H1 (cell line): ENCODE measurements around the gene CCDC152. TPM values are rescaled to one million over a fixed set of nuclear protein-coding genes. Genes with fewer than 3 reads are reported as not detected.

Experiments used
- CTCF ChIA-PET: fragments of 300-600 bp; sonication (Branson Sonifier 250); formaldehyde crosslinking; loops from one replicate; lab custom pipeline; 2021; ENCODE audit not compliant: partially characterized antibody; lab: Charles Lee
- POLR2A ChIA-PET: fragments of 300-600 bp; sonication (Branson Sonifier 250); formaldehyde crosslinking; loops from one replicate; lab custom pipeline; 2021; ENCODE audit warnings: inconsistent platforms; ENCODE audit not compliant: partially characterized antibody; lab: Charles Lee
- DNase-seq, 2 experiments: peaks; one replicate each; pipeline versions ENCODE4 v3.0.0 to v3.0.0-alpha.2; 2010 to 2022; ENCODE audit warnings: low spot score in 2 of 2, low read depth in 1 of 2, mixed read lengths in 1 of 2
- FAIRE-seq: peaks from 2 replicates; lab custom pipeline; 2011; peaks lifted over from hg19 to GRCh38; lab: Jason Lieb, UNC
- H2AFZ ChIP-seq: 2 replicates; pipeline ENCODE4 v1.8.1; 2012; ENCODE audit warnings: low read length, inconsistent platforms
- H2AK5ac ChIP-seq: 2 replicates; pipeline ENCODE4 v1.6.1; 2013; ENCODE audit warnings: low read depth, low read length
- H2BK120ac ChIP-seq: replicated peaks from 2 replicates; pipeline ENCODE3; 2013; ENCODE audit warnings: low read depth, low read length, inconsistent platforms
- H2BK12ac ChIP-seq: 2 replicates; pipeline ENCODE4 v1.6.1; 2013; ENCODE audit warnings: low read depth, low read length
- H2BK15ac ChIP-seq: 2 replicates; pipeline ENCODE4 v1.6.1; 2013; ENCODE audit warnings: low read length
- H2BK20ac ChIP-seq: 2 replicates; pipeline ENCODE4 v1.6.1; 2013; ENCODE audit warnings: low read length
- H2BK5ac ChIP-seq: 2 replicates; pipeline ENCODE4 v1.6.1; 2013; ENCODE audit warnings: low read depth, low read length
- H3K14ac ChIP-seq: 2 replicates; pipeline ENCODE4 v1.6.1; 2013; ENCODE audit warnings: inconsistent platforms; ENCODE audit not compliant: insufficient read length
- H3K18ac ChIP-seq: 2 replicates; pipeline ENCODE4 v1.6.1; 2013; ENCODE audit warnings: low read length; ENCODE audit errors: extremely low read depth
- H3K23ac ChIP-seq: 2 replicates; pipeline ENCODE4 v1.6.1; 2013; ENCODE audit warnings: inconsistent platforms; ENCODE audit not compliant: insufficient read length
- H3K23me2 ChIP-seq: 2 replicates; pipeline ENCODE4 v1.6.1; 2013; ENCODE audit warnings: low read depth, low read length
- H3K27ac ChIP-seq: 2 replicates; pipeline ENCODE4 v1.6.1; 2011; ENCODE audit warnings: low read depth, low read length, inconsistent platforms
- H3K27me3 ChIP-seq, 4 experiments: replicated peaks in 1 of 4; 1 replicate in 1 of 4; 2 replicates in 3 of 4; pipeline versions ENCODE4 v1.6.1 to v1.8.1; 2011 to 2013; ENCODE audit warnings: low read length in 3 of 4, mild to moderate bottlenecking in 3 of 4, inconsistent platforms in 2 of 4, mixed read lengths in 2 of 4, moderate library complexity in 1 of 4; ENCODE audit not compliant: control insufficient read depth in 3 of 4, insufficient read depth in 3 of 4; ENCODE audit errors: extremely low read depth in 1 of 4
- H3K36me3 ChIP-seq, 4 experiments: 2 replicates each; pipeline versions ENCODE4 v1.6.1 to v1.8.1; 2011 to 2013; ENCODE audit warnings: mild to moderate bottlenecking in 4 of 4, low read length in 3 of 4, moderate library complexity in 2 of 4, control low read depth in 1 of 4, inconsistent platforms in 1 of 4; ENCODE audit not compliant: insufficient read depth in 4 of 4, control insufficient read depth in 2 of 4
- H3K4ac ChIP-seq: replicated peaks from 2 replicates; pipeline ENCODE3; 2013; ENCODE audit warnings: low read length, low read depth, mixed read lengths, inconsistent platforms; ENCODE audit not compliant: insufficient read length
- H3K4me1 ChIP-seq, 4 experiments: replicated peaks in 1 of 4; 1 replicate in 1 of 4; 2 replicates in 3 of 4; pipeline versions ENCODE4 v1.6.1 to v1.8.1; 2011 to 2013; ENCODE audit warnings: low read length in 3 of 4, inconsistent platforms in 2 of 4, mixed read lengths in 1 of 4; ENCODE audit not compliant: insufficient read depth in 4 of 4, control insufficient read depth in 3 of 4
- H3K4me2 ChIP-seq, 2 experiments: 2 replicates each; pipeline versions ENCODE4 v1.6.1 to v1.8.1; 2011 to 2013; ENCODE audit warnings: low read depth in 2 of 2, low read length in 2 of 2, control low read depth in 1 of 2, inconsistent platforms in 1 of 2, mild to moderate bottlenecking in 1 of 2; ENCODE audit not compliant: insufficient read depth in 1 of 2
- H3K4me3 ChIP-seq, 4 experiments: fragments of 200-600, 300-600 bp in 1 of 4; sonication (generic), shearing (Covaris generic), sonication (Bioruptor Twin) in 1 of 4; 2 replicates each; pipeline versions ENCODE4 v1.5.1 to v1.8.1; 2011 to 2016; ENCODE audit warnings: low read length in 4 of 4, low read depth in 3 of 4, control low read depth in 2 of 4, inconsistent platforms in 2 of 4, mild to moderate bottlenecking in 2 of 4, mixed read lengths in 1 of 4, moderate library complexity in 1 of 4; ENCODE audit not compliant: insufficient read depth in 2 of 4; ENCODE audit errors: extremely low read depth in 1 of 4
- H3K56ac ChIP-seq: replicated peaks from 2 replicates; pipeline ENCODE3; 2013; ENCODE audit warnings: low read depth, mild to moderate bottlenecking, mixed read lengths, low read length, inconsistent platforms; ENCODE audit not compliant: insufficient read length
- H3K79me1 ChIP-seq: 2 replicates; pipeline ENCODE4 v1.6.1; 2013; ENCODE audit warnings: low read depth, low read length, control low read depth
- H3K79me2 ChIP-seq, 2 experiments: 2 replicates each; pipeline versions ENCODE4 v1.6.1 to v1.8.1; 2012 to 2013; ENCODE audit warnings: low read length in 2 of 2, mild to moderate bottlenecking in 2 of 2, inconsistent platforms in 1 of 2; ENCODE audit not compliant: insufficient read depth in 2 of 2, control insufficient read depth in 1 of 2
- H3K9ac ChIP-seq, 4 experiments: replicated peaks in 1 of 4; 1 replicate in 1 of 4; 2 replicates in 3 of 4; pipeline versions ENCODE4 v1.6.1 to v1.8.1; 2011 to 2013; ENCODE audit warnings: low read depth in 3 of 4, low read length in 3 of 4, control low read depth in 2 of 4, mild to moderate bottlenecking in 2 of 4, moderate library complexity in 2 of 4, inconsistent platforms in 1 of 4; ENCODE audit errors: extremely low read depth in 1 of 4
- H3K9me3 ChIP-seq, 2 experiments: 2 replicates each; pipeline versions ENCODE4 v1.6.1 to v1.8.1; 2012 to 2013; ENCODE audit warnings: mild to moderate bottlenecking in 2 of 2, moderate library complexity in 2 of 2, control low read depth in 1 of 2, inconsistent platforms in 1 of 2, low read depth in 1 of 2, low read length in 1 of 2, mixed read lengths in 1 of 2; ENCODE audit not compliant: insufficient read depth in 2 of 2
- H4K20me1 ChIP-seq, 2 experiments: replicated peaks in 1 of 2; 2 replicates each; pipeline versions ENCODE3 to v1.8.1; 2011 to 2013; ENCODE audit warnings: inconsistent platforms in 2 of 2, low read length in 2 of 2, mild to moderate bottlenecking in 1 of 2; ENCODE audit not compliant: insufficient read depth in 2 of 2, control insufficient read depth in 1 of 2
- H4K5ac ChIP-seq: 2 replicates; pipeline ENCODE4 v1.6.1; 2013; ENCODE audit warnings: low read length, low read depth, mixed read lengths, inconsistent platforms; ENCODE audit not compliant: insufficient read length
- H4K8ac ChIP-seq: 2 replicates; pipeline ENCODE4 v1.8.0; 2013; ENCODE audit warnings: mild to moderate bottlenecking, moderate library complexity, low read length, inconsistent platforms; ENCODE audit not compliant: insufficient read depth; ENCODE audit errors: extremely low read depth
- H4K91ac ChIP-seq: replicated peaks from 2 replicates; pipeline ENCODE3; 2013; ENCODE audit warnings: low read length, mixed read lengths, inconsistent platforms; ENCODE audit not compliant: insufficient read length
- ATF2 ChIP-seq: IDR thresholded peaks from 2 replicates; pipeline ENCODE4 v1.6.1; 2012; ENCODE audit warnings: low read length, inconsistent platforms
- WGBS, 2 experiments: shearing (Covaris generic) in 1 of 2; methylation state at CpG; one replicate each; pipeline versions ENCODE4 v1.1.6 to v1.1.7; 2013 to 2015; ENCODE audit warnings: low lambda C conversion rate in 2 of 2, mixed read lengths in 2 of 2, inconsistent platforms in 1 of 2, low coverage in 1 of 2, missing lambda C conversion rate in 1 of 2; ENCODE audit not compliant: insufficient replicate concordance in 2 of 2, insufficient coverage in 1 of 2, insufficient read length in 1 of 2; ENCODE audit errors: extremely low coverage in 1 of 2, missing lambda C conversion rate in 1 of 2; 5-methylcytosine and 5-hydroxymethylcytosine counted together
- polyA plus RNA-seq, 7 experiments: library from polyadenylated mRNA; depleted of rRNA in 3 of 7; stranded (reverse) in 5 of 7; unstranded in 2 of 7; fragments of >200 nt in 5 of 7; fragments of 200-250 nt in 2 of 7; gene quantifications; 1 replicate in 5 of 7; 2 replicates in 1 of 7; 4 replicates in 1 of 7; pipeline versions ENCODE4 v1.2.1 to v1.2.3, GENCODE V29; 2011 to 2013; ENCODE audit warnings: missing spikeins in 2 of 7, mixed read lengths in 2 of 7
- total RNA-seq: library from RNA; stranded (reverse); fragmentation: NEBNext Ultra II Directional; extraction: Animal tissue kit (Norgen Biotek cat#: 25700); gene quantifications from 2 replicates; pipeline ENCODE4 v1.2.1, GENCODE V29; 2021

CCDC152 gene
- total and polyA plus RNA-seq, 2 of the 8 experiments (the other 6 are each of a cell fraction or from before 2014, with no cell fraction given) = 2.6 to 9.5 TPM

DNA sequence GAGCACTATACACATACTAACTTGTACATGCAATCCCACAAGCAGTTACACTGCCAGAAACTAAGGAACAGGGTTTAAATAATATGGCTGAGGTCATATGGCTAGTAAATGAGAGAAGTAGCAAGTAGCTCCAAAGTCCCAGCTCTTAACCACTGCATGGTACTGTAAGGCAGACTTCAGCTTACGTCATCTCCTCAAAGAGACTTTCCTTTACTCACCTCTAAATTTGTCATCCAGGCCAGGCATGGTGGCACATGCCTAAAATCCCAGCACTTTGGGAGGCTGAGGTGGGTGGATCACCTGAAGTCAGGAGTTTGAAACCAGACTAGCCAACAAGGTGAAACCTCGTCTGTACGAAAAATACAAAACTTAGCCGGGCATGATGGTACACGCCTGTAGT lies 75.4 kb downstream of the CCDC152 start:
- Histone ChIP-seq H3K4me1 (no peaks in the 10 kb centered on the region), H3K9me3 (peaks cover 0 to 7% of the 10 kb centered on the region in 2 experiments; a peak in 1 of 4 replicates), H3K9ac (no peak overlapping the region; a peak in 2 of 7 replicates), H3K27me3 (no peaks in the 10 kb centered on the region), H3K79me1 (no peaks in the 10 kb centered on the region), H4K8ac (no peak overlapping the region), H4K91ac (no peak overlapping the region), H2AK5ac (no peak overlapping the region), H3K23ac (no peak overlapping the region), H3K27ac (no peak overlapping the region), H3K14ac (no peak overlapping the region), H2BK5ac (no peak overlapping the region), H3K4me2 (no peak overlapping the region), H3K36me3 (no peaks in the 10 kb centered on the region), H3K79me2 (no peaks in the 10 kb centered on the region), H2BK15ac (no peak overlapping the region), H3K23me2 (no peaks in the 10 kb centered on the region), H3K18ac (no peak overlapping the region), H4K5ac (no peak overlapping the region), H3K56ac (no peak overlapping the region), H3K4me3 (no peak overlapping the region), H2BK12ac (no peak overlapping the region), H3K4ac (no peak overlapping the region), H2AFZ (no peak overlapping the region), H4K20me1 (no peaks in the 10 kb centered on the region), H2BK120ac (no peak overlapping the region), H2BK20ac (no peak overlapping the region)
- WGBS, 2 experiments = 92% methylated on average over 5 of the region's 5 CpGs; no CpG with 5 or more reads in 1 of the 2 experiments
- no peak for TF ChIP-seq ATF2
- DNase-seq (no peak), FAIRE-seq (no peak)
- ChIA-PET POLR2A (no interaction called here), CTCF (interaction anchor here (0.7 kb wide), 1 partner anchor 58 kb away, joined by 3 read pairs; no protein-coding TSS in a partner anchor)
